Measurements from ENCODE around the gene CHD3.

DNA sequence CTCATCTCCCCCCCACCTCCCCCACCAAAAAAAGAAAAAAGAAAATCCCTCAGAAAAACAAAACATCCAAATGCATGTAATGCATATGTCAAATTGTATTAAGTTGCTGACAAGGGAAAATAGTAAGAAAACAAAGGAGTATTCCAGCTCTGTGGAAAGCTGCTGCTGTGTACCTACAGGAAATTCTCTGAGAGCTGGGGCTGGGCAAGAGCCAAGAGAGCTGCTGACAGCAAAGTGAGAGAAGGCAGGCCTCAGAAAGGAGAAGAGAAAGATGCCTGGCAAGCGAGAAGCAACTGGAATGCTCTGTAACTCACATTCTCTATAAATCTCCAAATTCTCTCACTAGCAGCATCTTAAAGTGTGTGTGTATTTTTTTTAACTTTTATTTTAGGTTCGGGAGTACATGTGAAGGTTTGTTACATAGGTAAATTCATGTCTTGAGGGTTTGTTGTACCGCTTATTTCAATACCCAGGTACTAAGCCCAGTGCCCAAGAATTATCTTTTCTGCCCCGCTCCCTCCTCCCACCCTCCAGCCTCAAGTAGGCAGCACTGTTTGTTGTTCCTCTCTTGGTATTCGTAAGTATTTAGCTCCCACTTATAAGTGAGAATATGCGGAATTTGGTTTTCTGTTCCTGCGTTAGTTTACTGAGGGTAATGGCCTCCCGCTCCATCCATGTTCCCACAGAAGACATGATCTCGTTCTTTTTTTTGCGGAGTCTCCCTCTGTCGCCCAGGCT, 67.8 kb downstream of the CHD3 start:
- TF ChIP-seq, protein P1, sequence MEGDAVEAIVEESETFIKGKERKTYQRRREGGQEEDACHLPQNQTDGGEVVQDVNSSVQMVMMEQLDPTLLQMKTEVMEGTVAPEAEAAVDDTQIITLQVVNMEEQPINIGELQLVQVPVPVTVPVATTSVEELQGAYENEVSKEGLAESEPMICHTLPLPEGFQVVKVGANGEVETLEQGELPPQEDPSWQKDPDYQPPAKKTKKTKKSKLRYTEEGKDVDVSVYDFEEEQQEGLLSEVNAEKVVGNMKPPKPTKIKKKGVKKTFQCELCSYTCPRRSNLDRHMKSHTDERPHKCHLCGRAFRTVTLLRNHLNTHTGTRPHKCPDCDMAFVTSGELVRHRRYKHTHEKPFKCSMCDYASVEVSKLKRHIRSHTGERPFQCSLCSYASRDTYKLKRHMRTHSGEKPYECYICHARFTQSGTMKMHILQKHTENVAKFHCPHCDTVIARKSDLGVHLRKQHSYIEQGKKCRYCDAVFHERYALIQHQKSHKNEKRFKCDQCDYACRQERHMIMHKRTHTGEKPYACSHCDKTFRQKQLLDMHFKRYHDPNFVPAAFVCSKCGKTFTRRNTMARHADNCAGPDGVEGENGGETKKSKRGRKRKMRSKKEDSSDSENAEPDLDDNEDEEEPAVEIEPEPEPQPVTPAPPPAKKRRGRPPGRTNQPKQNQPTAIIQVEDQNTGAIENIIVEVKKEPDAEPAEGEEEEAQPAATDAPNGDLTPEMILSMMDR (conservative IDR thresholded peaks at IDR 0.05 in 1 of 2, IDR thresholded peaks at IDR 0.05 in 1 of 2; ENCODE audit: extremely low read depth in 1 of 2, insufficient read depth in 1 of 2, low read depth in 1 of 2, low read length in 2 of 2): no peak
- no peak for TF ChIP-seq EZH2 (IDR thresholded peaks at IDR 0.05; ENCODE audit: borderline replicate concordance, low read length)
